ENCODE data around the gene NCAN. TPM values are rescaled to one million over a fixed set of nuclear protein-coding genes. Genes with fewer than 3 reads are reported as not detected.
"Not testable (repeated sequence)": the region's sequence is repeated elsewhere in the genome, so short reads cannot be mapped to it uniquely, and the experiment has no call there.

Gene NCAN
- polyA plus RNA-seq, 1 donor (not counting 4 experiments of a cell fraction or from before 2014, with no cell fraction given) = not detected

GRCh38 chr19:19217099-19217498 is 5.3 kb downstream of the NCAN start:
- H3K79me2 ChIP-seq (ENCODE audit: control insufficient read depth, insufficient read depth, low read length) = no peaks in the 10 kb centered on the region
- no peaks in the 10 kb centered on the region for H3K9me3 ChIP-seq (ENCODE audit: control insufficient read depth, low read depth, low read length)
- H3K4me3 ChIP-seq (ENCODE audit: control insufficient read depth in 2 of 3, extremely low read depth in 1 of 3, insufficient read depth in 2 of 3, low read depth in 1 of 3, low read length in 3 of 3) = no peak overlapping the region
- H3K4me2 ChIP-seq (ENCODE audit: control insufficient read depth, extremely low read depth, insufficient read depth, low read depth, low read length) = no peak overlapping the region
- FAIRE-seq (no peak), DNase-seq (ENCODE audit: low read depth, low spot score) (no peak)
- TF ChIP-seq CTCF (optimal IDR thresholded peaks at IDR 0.05 in 1 of 3, IDR thresholded peaks at IDR 0.05 in 1 of 3, conservative IDR thresholded peaks at IDR 0.05 in 1 of 3; ENCODE audit: extremely low read depth in 1 of 3, insufficient read depth in 2 of 3, low read length in 3 of 3) (peak in 1 of 3 experiments; percentile 12), EZH2 (IDR thresholded peaks at IDR 0.05; ENCODE audit: low read length) (no peak)
- H4K20me1 ChIP-seq (ENCODE audit: control insufficient read depth, extremely low read depth, insufficient read depth, low read length) = no peaks in the 10 kb centered on the region
- no peak overlapping the region for H2AFZ ChIP-seq (ENCODE audit: control insufficient read depth, low read length)
- H3K27ac ChIP-seq (ENCODE audit: control insufficient read depth, insufficient read depth, low read length) = no peak overlapping the region
- H3K9me1 ChIP-seq (ENCODE audit: control insufficient read depth, extremely low read depth, insufficient read depth, low read length) = no peaks in the 10 kb centered on the region
- no peaks in the 10 kb centered on the region for H3K36me3 ChIP-seq (ENCODE audit: control insufficient read depth in 2 of 2, extremely low read depth in 1 of 2, insufficient read depth in 2 of 2, low read length in 2 of 2)
- no peak overlapping the region for H3K9ac ChIP-seq (ENCODE audit: control insufficient read depth, extremely low read depth, insufficient read depth, low read length)
- no peaks in the 10 kb centered on the region for H3K4me1 ChIP-seq (ENCODE audit: control insufficient read depth, extremely low read depth, insufficient read depth, low read length)
- peaks cover 23% of the 10 kb centered on the region for H3K27me3 ChIP-seq (ENCODE audit: control insufficient read depth, extremely low read depth, insufficient read depth, low read length)
- dilution Hi-C loops (cut with MboI; ENCODE audit: extremely low pct_ligation_motif_present, low sequenced_read_pairs) = no loop called here

GRCh38 chr19:19218911-19219310 is 7.2 kb downstream of the NCAN start:
- peaks cover 7% of the 10 kb centered on the region for H3K27me3 ChIP-seq (ENCODE audit: control insufficient read depth, extremely low read depth, insufficient read depth, low read length)
- H3K4me1 ChIP-seq (ENCODE audit: control insufficient read depth, extremely low read depth, insufficient read depth, low read length) = no peaks in the 10 kb centered on the region
- no peak for TF ChIP-seq EZH2 (IDR thresholded peaks at IDR 0.05; ENCODE audit: low read length)
- TF ChIP-seq CTCF (optimal IDR thresholded peaks at IDR 0.05 in 1 of 3, IDR thresholded peaks at IDR 0.05 in 1 of 3, conservative IDR thresholded peaks at IDR 0.05 in 1 of 3; ENCODE audit: extremely low read depth in 1 of 3, insufficient read depth in 2 of 3, low read length in 3 of 3) = no peak
- no peak for DNase-seq (ENCODE audit: low read depth, low spot score)
- no peak overlapping the region for H3K4me2 ChIP-seq (ENCODE audit: control insufficient read depth, extremely low read depth, insufficient read depth, low read depth, low read length)
- H3K27ac ChIP-seq (ENCODE audit: control insufficient read depth, insufficient read depth, low read length) = no peak overlapping the region
- dilution Hi-C loops (cut with MboI; ENCODE audit: extremely low pct_ligation_motif_present, low sequenced_read_pairs) = no loop called here
- H3K9me3 ChIP-seq (ENCODE audit: control insufficient read depth, low read depth, low read length) = no peaks in the 10 kb centered on the region
- no peak overlapping the region for H3K4me3 ChIP-seq (ENCODE audit: control insufficient read depth in 2 of 3, extremely low read depth in 1 of 3, insufficient read depth in 2 of 3, low read depth in 1 of 3, low read length in 3 of 3)
- H3K9ac ChIP-seq (ENCODE audit: control insufficient read depth, extremely low read depth, insufficient read depth, low read length) = no peak overlapping the region
- H3K9me1 ChIP-seq (ENCODE audit: control insufficient read depth, extremely low read depth, insufficient read depth, low read length) = no peaks in the 10 kb centered on the region
- no peak for FAIRE-seq
- H2AFZ ChIP-seq (ENCODE audit: control insufficient read depth, low read length) = no peak overlapping the region
- H3K79me2 ChIP-seq (ENCODE audit: control insufficient read depth, insufficient read depth, low read length) = no peaks in the 10 kb centered on the region
- H3K36me3 ChIP-seq (ENCODE audit: control insufficient read depth in 2 of 2, extremely low read depth in 1 of 2, insufficient read depth in 2 of 2, low read length in 2 of 2) = no peaks in the 10 kb centered on the region
- no peaks in the 10 kb centered on the region for H4K20me1 ChIP-seq (ENCODE audit: control insufficient read depth, extremely low read depth, insufficient read depth, low read length)

GRCh38 chr19:19221000-19221399 is 9.2 kb downstream of the NCAN start:
- dilution Hi-C loops (cut with MboI; ENCODE audit: extremely low pct_ligation_motif_present, low sequenced_read_pairs); H3K9me3 ChIP-seq (ENCODE audit: control insufficient read depth, low read depth, low read length); H3K4me2 ChIP-seq (ENCODE audit: control insufficient read depth, extremely low read depth, insufficient read depth, low read depth, low read length); H3K9ac ChIP-seq (ENCODE audit: control insufficient read depth, extremely low read depth, insufficient read depth, low read length); H3K27ac ChIP-seq (ENCODE audit: control insufficient read depth, insufficient read depth, low read length); FAIRE-seq; H3K4me3 ChIP-seq (ENCODE audit: control insufficient read depth in 2 of 3, extremely low read depth in 1 of 3, insufficient read depth in 2 of 3, low read depth in 1 of 3, low read length in 3 of 3); H3K79me2 ChIP-seq (ENCODE audit: control insufficient read depth, insufficient read depth, low read length); H4K20me1 ChIP-seq (ENCODE audit: control insufficient read depth, extremely low read depth, insufficient read depth, low read length); H3K9me1 ChIP-seq (ENCODE audit: control insufficient read depth, extremely low read depth, insufficient read depth, low read length); H2AFZ ChIP-seq (ENCODE audit: control insufficient read depth, low read length); DNase-seq (ENCODE audit: low read depth, low spot score); H3K36me3 ChIP-seq (ENCODE audit: control insufficient read depth in 2 of 2, extremely low read depth in 1 of 2, insufficient read depth in 2 of 2, low read length in 2 of 2); H3K4me1 ChIP-seq (ENCODE audit: control insufficient read depth, extremely low read depth, insufficient read depth, low read length): not testable (repeated sequence)
- peaks cover 17% of the 10 kb centered on the region for H3K27me3 ChIP-seq (ENCODE audit: control insufficient read depth, extremely low read depth, insufficient read depth, low read length)

Measured in keratinocyte (primary cell).